ENCODE results near the gene PABPN1L. TPM values are rescaled to one million over a fixed set of nuclear protein-coding genes. Genes with fewer than 3 reads are reported as not detected.
"Not testable (repeated sequence)": the region's sequence is repeated elsewhere in the genome, so short reads cannot be mapped to it uniquely, and the experiment has no call there.

The PABPN1L gene
- total RNA-seq, 1 donor from 2014 or later, result not detected

GRCh38 chr16:88828711-88829110 is 37.7 kb downstream of the PABPN1L start:
- H3K27ac Mint-ChIP-seq, result no peak overlapping the region
- intact Hi-C loops (cut with micrococcal nuclease), result no loop called here
- H3K36me3 Mint-ChIP-seq (ENCODE audit: low read depth), result no peaks in the 10 kb centered on the region
- no peaks in the 10 kb centered on the region for H3K27me3 Mint-ChIP-seq (ENCODE audit: low read depth)
- no peak overlapping the region for H3K4me3 Mint-ChIP-seq (ENCODE audit: low read depth)
- H3K9me3 Mint-ChIP-seq, result no peaks in the 10 kb centered on the region
- no peak for DNase-seq (ENCODE audit: low spot score)
- H3K4me1 Mint-ChIP-seq (ENCODE audit: low read depth), result no peaks in the 10 kb centered on the region

GRCh38 chr16:88827727-88828126 is 38.7 kb downstream of the PABPN1L start:
- Mint-ChIP-seq H3K27me3 (ENCODE audit: low read depth) (no peaks in the 10 kb centered on the region), H3K36me3 (ENCODE audit: low read depth) (no peaks in the 10 kb centered on the region), H3K27ac (no peak overlapping the region), H3K9me3 (no peaks in the 10 kb centered on the region), H3K4me3 (ENCODE audit: low read depth) (no peak overlapping the region), H3K4me1 (ENCODE audit: low read depth) (no peaks in the 10 kb centered on the region)
- intact Hi-C loops (cut with micrococcal nuclease), result no loop called here
- DNase-seq (ENCODE audit: low spot score), result no peak

- no peaks in the 10 kb centered on the region for H3K9me3 Mint-ChIP-seq
- H3K36me3 Mint-ChIP-seq (ENCODE audit: low read depth), result no peaks in the 10 kb centered on the region
- no peaks in the 10 kb centered on the region for H3K27me3 Mint-ChIP-seq (ENCODE audit: low read depth)
- no peaks in the 10 kb centered on the region for H3K4me1 Mint-ChIP-seq (ENCODE audit: low read depth)
- no peak overlapping the region for H3K27ac Mint-ChIP-seq
- DNase-seq (ENCODE audit: low spot score), result no peak
- no peak overlapping the region for H3K4me3 Mint-ChIP-seq (ENCODE audit: low read depth)
- intact Hi-C loops (cut with micrococcal nuclease), result no loop called here
Observed at GRCh38 chr16:88826070-88826840, 40.2 kb downstream of the PABPN1L start.

- Mint-ChIP-seq H3K4me3 (ENCODE audit: low read depth) (no peak overlapping the region), H3K36me3 (ENCODE audit: low read depth) (no peaks in the 10 kb centered on the region), H3K27me3 (ENCODE audit: low read depth) (no peaks in the 10 kb centered on the region), H3K4me1 (ENCODE audit: low read depth) (no peaks in the 10 kb centered on the region), H3K9me3 (no peaks in the 10 kb centered on the region), H3K27ac (no peak overlapping the region)
- intact Hi-C loops (cut with micrococcal nuclease), result no loop called here
- DNase-seq (ENCODE audit: low spot score), result no peak
Observed at GRCh38 chr16:88825146-88825545, 41.3 kb downstream of the PABPN1L start.

- intact Hi-C loops (cut with micrococcal nuclease), result no loop called here
- H3K36me3 Mint-ChIP-seq (ENCODE audit: low read depth), result no peaks in the 10 kb centered on the region
- H3K27me3 Mint-ChIP-seq (ENCODE audit: low read depth), result no peaks in the 10 kb centered on the region
- H3K4me1 Mint-ChIP-seq (ENCODE audit: low read depth), result no peaks in the 10 kb centered on the region
- no peak for DNase-seq (ENCODE audit: low spot score)
- H3K27ac Mint-ChIP-seq, result no peak overlapping the region
- H3K4me3 Mint-ChIP-seq (ENCODE audit: low read depth), result no peak overlapping the region
- no peaks in the 10 kb centered on the region for H3K9me3 Mint-ChIP-seq
Observed at GRCh38 chr16:88824256-88825077, 42.0 kb downstream of the PABPN1L start.

- H3K9me3 Mint-ChIP-seq; intact Hi-C loops (cut with micrococcal nuclease); H3K27me3 Mint-ChIP-seq (ENCODE audit: low read depth); H3K4me1 Mint-ChIP-seq (ENCODE audit: low read depth); H3K27ac Mint-ChIP-seq; H3K4me3 Mint-ChIP-seq (ENCODE audit: low read depth); DNase-seq (ENCODE audit: low spot score); H3K36me3 Mint-ChIP-seq (ENCODE audit: low read depth): not testable (repeated sequence)
Observed at GRCh38 chr16:88823646-88824045, 42.8 kb downstream of the PABPN1L start.

GRCh38 chr16:88822281-88823040 is 44.0 kb downstream of the PABPN1L start:
- Mint-ChIP-seq H3K4me3 (ENCODE audit: low read depth) (no peak overlapping the region), H3K27me3 (ENCODE audit: low read depth) (no peaks in the 10 kb centered on the region), H3K27ac (no peak overlapping the region), H3K9me3 (no peaks in the 10 kb centered on the region), H3K4me1 (ENCODE audit: low read depth) (no peaks in the 10 kb centered on the region), H3K36me3 (ENCODE audit: low read depth) (no peaks in the 10 kb centered on the region)
- DNase-seq (ENCODE audit: low spot score), result no peak
- intact Hi-C loops (cut with micrococcal nuclease), result no loop called here

- no peaks in the 10 kb centered on the region for H3K9me3 Mint-ChIP-seq
- no peaks in the 10 kb centered on the region for H3K36me3 Mint-ChIP-seq (ENCODE audit: low read depth)
- intact Hi-C loops (cut with micrococcal nuclease), result no loop called here
- DNase-seq (ENCODE audit: low spot score), result no peak
- no peaks in the 10 kb centered on the region for H3K4me1 Mint-ChIP-seq (ENCODE audit: low read depth)
- H3K27me3 Mint-ChIP-seq (ENCODE audit: low read depth), result no peaks in the 10 kb centered on the region
- no peak overlapping the region for H3K27ac Mint-ChIP-seq
- no peak overlapping the region for H3K4me3 Mint-ChIP-seq (ENCODE audit: low read depth)
Observed at GRCh38 chr16:88821168-88821850, 45.2 kb downstream of the PABPN1L start.

GRCh38 chr16:88820385-88821025 is 46.0 kb downstream of the PABPN1L start:
- intact Hi-C loops (cut with micrococcal nuclease), result no loop called here
- H3K27me3 Mint-ChIP-seq (ENCODE audit: low read depth), result no peaks in the 10 kb centered on the region
- H3K9me3 Mint-ChIP-seq, result no peaks in the 10 kb centered on the region
- no peaks in the 10 kb centered on the region for H3K36me3 Mint-ChIP-seq (ENCODE audit: low read depth)
- H3K4me3 Mint-ChIP-seq (ENCODE audit: low read depth), result no peak overlapping the region
- no peaks in the 10 kb centered on the region for H3K4me1 Mint-ChIP-seq (ENCODE audit: low read depth)
- no peak overlapping the region for H3K27ac Mint-ChIP-seq
- DNase-seq (ENCODE audit: low spot score), result no peak

GRCh38 chr16:88819126-88819525 is 47.3 kb downstream of the PABPN1L start:
- DNase-seq (ENCODE audit: low spot score), result no peak
- Mint-ChIP-seq H3K4me1 (ENCODE audit: low read depth) (no peaks in the 10 kb centered on the region), H3K9me3 (no peaks in the 10 kb centered on the region), H3K27ac (no peak overlapping the region), H3K27me3 (ENCODE audit: low read depth) (no peaks in the 10 kb centered on the region), H3K36me3 (ENCODE audit: low read depth) (no peaks in the 10 kb centered on the region), H3K4me3 (ENCODE audit: low read depth) (no peak overlapping the region)
- intact Hi-C loops (cut with micrococcal nuclease), result no loop called here

GRCh38 chr16:88818575-88818874 is 47.9 kb downstream of the PABPN1L start:
- Mint-ChIP-seq H3K4me1 (ENCODE audit: low read depth) (no peaks in the 10 kb centered on the region), H3K9me3 (no peaks in the 10 kb centered on the region), H3K4me3 (ENCODE audit: low read depth) (no peak overlapping the region), H3K27me3 (ENCODE audit: low read depth) (no peaks in the 10 kb centered on the region), H3K27ac (no peak overlapping the region), H3K36me3 (ENCODE audit: low read depth) (no peaks in the 10 kb centered on the region)
- intact Hi-C loops (cut with micrococcal nuclease), result no loop called here
- no peak for DNase-seq (ENCODE audit: low spot score)

- intact Hi-C loops (cut with micrococcal nuclease), result no loop called here
- Mint-ChIP-seq H3K27me3 (ENCODE audit: low read depth) (no peaks in the 10 kb centered on the region), H3K27ac (no peak overlapping the region), H3K4me3 (ENCODE audit: low read depth) (no peak overlapping the region), H3K9me3 (no peaks in the 10 kb centered on the region), H3K36me3 (ENCODE audit: low read depth) (no peaks in the 10 kb centered on the region), H3K4me1 (ENCODE audit: low read depth) (no peaks in the 10 kb centered on the region)
- no peak for DNase-seq (ENCODE audit: low spot score)
Observed at GRCh38 chr16:88817785-88818574, 48.5 kb downstream of the PABPN1L start.

All from activated T-helper 2 cell treated with anti-CD3 and anti-CD28 coated beads, Interferon-gamma antibody, Interleukin-2, Interleukin-4, amounts not matched to agents 10 μg/mL and 5 μg/mL and 100 μg/mL, durations not matched to agents 14 hours and 24 hours and 36 hours (primary cell).